Esophagus muscularis mucosa (tissue), 4 donors: ENCODE data around the gene TTLL5.

Experiments
- CTCF ChIP-seq, 3 experiments: fragments of 200-600 bp in 2 of 3; fragments of 450-650 bp in 1 of 3; sonication (generic) in 2 of 3; IDR thresholded peaks; one replicate each; pipeline ENCODE4 v1.5.1; 2017 to 2019; ENCODE audit warnings: antibody characterized with exemption in 3 of 3, mild to moderate bottlenecking in 2 of 3, moderate library complexity in 1 of 3
- EP300 ChIP-seq: sonication (generic); formaldehyde crosslinking; IDR thresholded peaks from one replicate; pipeline ENCODE4 v1.6.1; 2017; ENCODE audit warnings: antibody characterized with exemption
- POLR2A ChIP-seq: fragments of 450-650 bp; IDR thresholded peaks from one replicate; pipeline ENCODE4 v1.6.1; 2017; ENCODE audit warnings: antibody characterized with exemption, moderate library complexity, mild to moderate bottlenecking, low read depth
- POLR2AphosphoS5 ChIP-seq, 2 donors: sonication (generic); formaldehyde crosslinking; IDR thresholded peaks; one replicate each; pipeline ENCODE4 v1.6.1; 2017; ENCODE audit warnings: antibody characterized with exemption in 2 of 2

DNA sequence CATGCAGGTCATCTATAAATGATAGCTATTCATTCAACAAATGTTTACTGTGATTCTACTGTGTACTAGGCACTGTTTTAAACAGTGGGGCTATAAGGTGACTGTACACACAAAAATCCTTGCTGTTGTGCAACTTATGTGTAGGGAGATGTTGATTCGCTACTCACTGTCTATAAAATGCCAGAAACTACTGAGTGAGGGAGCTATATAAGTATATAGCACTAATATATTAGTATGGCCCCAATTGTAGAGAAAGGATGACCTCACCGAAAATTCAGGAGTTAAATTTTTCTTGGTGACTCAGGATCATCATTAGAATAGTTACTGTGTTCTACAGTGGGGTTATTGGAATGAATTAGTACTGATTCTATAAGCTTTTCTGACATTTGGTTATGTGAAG is 203.3 kb downstream of the TTLL5 start:
- TF ChIP-seq CTCF (IDR thresholded peaks at IDR 0.05) (no peak), POLR2A (no peak), POLR2AphosphoS5 (IDR thresholded peaks at IDR 0.05) (no peak), EP300 (no peak)
